Renal cortical epithelial cell (primary cell): ENCODE data around the gene CIDEB. TPM values are rescaled to one million over a fixed set of nuclear protein-coding genes. Genes with fewer than 3 reads are reported as not detected.
"Not testable (repeated sequence)": the region's sequence is repeated elsewhere in the genome, so short reads cannot be mapped to it uniquely, and the experiment has no call there.

Experiments
- DNase-seq: peaks from one replicate; pipeline ENCODE4 v3.0.0-alpha.2; 2011; ENCODE audit warnings: low read depth
- total RNA-seq: library from RNA; depleted of rRNA; stranded (reverse); fragments of >200 nt; gene quantifications from 2 replicates; pipeline ENCODE4 v1.2.3, GENCODE V29; 2014

CIDEB gene
- total RNA-seq, 1 donor from 2014 or later, result 2.8 TPM

GRCh38 chr14:24332268-24332993 lies 24.7 kb upstream of the CIDEB start:
- DNase-seq, result peak; percentile 54

DNA sequence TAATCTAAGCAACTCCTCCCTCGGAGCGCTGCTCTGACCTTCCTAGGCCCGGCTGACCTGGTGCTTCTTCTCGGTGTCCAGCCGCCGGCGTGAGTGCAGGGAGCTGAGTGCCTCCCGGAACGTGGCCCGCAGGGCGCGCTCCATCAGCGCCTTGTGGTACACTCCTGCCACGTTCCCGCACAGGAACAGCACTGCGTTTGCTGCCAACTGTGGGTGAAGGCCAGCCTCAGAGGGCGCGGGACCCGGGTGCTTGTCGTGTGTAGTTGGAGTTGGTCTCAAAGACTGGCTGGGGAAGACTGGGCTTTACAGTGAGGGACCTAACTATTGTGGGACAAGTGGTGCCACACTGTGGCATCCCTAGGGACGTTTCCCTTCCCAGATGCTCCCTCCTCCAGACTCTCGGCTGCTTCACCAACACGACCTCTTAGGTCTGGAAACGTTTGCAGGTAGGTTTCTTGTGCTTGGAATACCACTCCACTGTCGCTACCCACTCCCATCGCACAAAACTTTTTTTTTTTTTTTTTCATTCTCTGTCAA lies 24.0 kb upstream of the CIDEB start:
- no peak for DNase-seq

GRCh38 chr14:24330973-24331674 lies 23.3 kb upstream of the CIDEB start:
- no peak for DNase-seq

DNA sequence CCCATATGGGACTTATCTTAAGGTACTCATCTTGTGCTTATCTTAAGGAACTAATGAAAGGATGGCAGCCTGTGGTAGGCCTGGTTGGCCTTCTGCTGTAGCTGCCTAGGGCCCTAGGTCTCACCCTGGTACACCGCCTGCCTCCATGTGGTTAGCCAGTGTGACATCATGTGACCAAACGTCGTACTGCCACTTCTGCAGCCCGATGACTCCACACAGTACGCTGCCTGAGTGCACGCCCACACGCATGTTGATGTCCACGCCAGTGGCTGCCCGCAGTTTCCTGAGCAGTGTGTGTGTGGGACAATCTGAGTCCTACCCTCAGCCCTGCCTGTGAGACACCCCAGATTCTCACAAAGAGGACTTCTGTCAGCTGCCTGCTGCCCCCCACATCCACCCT lies 22.0 kb upstream of the CIDEB start:
- no peak for DNase-seq

DNA sequence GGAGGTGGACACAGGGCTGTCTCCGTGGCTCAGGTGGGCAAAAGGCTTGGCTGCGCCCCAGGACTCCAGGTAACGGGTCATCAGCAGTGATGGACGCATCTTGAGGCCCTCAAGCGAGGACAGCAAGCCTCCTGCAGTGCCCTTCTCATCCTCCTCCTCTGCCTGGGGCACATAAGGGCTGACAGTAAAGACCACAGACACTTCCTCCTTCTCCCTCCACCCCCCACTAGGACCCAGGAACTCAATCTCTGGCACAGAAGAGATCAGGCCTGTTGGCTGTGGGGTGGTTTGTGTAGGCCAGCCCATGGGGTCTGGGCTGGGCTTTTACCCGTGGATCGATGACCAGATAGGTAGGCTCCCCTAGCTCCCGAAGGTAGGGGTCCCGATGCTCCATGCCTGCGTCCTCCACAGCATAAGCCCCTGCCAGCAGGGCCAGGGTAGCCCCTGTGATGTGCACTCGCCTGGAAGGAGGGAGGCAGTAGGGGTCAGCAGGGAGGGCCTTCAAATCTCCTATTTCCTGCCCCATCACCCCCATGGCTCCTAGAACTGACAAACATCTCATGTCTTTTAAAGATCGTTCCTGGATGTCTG lies 21.4 kb upstream of the CIDEB start:
- DNase-seq, result no peak

GRCh38 chr14:24327914-24328313 lies 20.1 kb upstream of the CIDEB start:
- DNase-seq, result not testable (repeated sequence)

DNA sequence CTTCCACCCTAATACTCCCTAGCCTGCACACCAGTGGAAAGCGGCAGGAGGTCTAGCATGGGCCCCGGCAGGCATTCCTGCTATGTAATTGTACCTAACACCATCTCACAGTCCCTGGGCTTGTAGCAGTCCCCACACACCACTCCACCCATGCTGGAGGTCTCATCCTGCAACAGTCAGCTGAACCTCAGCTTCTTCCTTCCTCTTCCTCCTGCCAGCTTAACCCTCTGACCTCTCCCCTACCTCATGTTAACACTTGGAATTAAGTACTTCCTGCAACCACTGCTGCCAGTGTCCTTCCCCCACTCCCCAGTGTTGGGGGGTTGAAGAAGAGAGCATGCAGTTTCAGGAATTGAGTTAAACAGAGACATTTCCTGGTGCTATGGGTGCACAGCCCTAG lies 19.5 kb upstream of the CIDEB start:
- no peak for DNase-seq

DNA sequence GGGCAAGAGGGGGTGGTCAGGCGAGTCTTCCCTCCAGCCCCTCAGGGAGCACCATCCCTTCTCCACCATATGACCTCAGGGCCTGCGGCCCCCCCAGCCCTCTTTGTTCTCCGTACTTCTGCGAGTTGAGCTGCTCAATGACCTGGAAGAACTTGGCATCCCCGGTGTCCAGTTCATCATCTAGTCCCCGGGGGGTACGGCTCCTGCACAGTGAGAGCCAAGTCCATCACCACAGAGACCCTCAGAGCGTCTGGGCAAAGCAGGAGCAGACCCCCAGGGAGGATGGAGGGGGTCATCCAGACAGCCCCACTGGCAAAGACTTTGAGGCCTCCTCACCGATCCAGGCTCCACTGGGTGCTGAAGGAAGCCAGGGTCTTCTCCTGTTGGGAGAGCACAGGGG lies 18.2 kb upstream of the CIDEB start:
- no peak for DNase-seq

DNA sequence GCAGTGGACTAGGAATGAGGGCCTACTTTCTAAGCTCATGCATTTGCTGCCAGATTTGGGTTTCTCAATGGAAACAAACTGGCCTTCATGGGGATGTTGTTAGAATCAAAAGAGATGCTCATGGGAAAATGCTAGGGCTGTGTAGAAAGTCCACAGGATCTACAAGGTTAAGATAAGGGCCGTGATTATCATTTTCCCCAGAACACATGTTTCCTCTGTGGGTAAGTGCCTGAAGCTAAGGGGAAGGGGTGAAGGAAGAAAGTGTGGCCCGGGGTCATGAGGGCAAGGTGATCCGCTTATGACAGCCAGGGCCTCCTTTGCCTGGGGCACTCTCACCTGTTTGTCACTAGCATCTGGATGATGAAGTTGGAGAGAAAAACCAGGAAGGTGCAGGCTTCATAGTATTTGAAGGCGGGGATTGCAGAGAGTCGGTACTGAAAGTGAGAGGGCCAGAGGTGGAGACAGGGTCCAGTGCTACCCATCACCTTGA lies 17.3 kb upstream of the CIDEB start:
- no peak for DNase-seq

GRCh38 chr14:24324024-24324423 lies 16.2 kb upstream of the CIDEB start:
- DNase-seq, result no peak

DNA sequence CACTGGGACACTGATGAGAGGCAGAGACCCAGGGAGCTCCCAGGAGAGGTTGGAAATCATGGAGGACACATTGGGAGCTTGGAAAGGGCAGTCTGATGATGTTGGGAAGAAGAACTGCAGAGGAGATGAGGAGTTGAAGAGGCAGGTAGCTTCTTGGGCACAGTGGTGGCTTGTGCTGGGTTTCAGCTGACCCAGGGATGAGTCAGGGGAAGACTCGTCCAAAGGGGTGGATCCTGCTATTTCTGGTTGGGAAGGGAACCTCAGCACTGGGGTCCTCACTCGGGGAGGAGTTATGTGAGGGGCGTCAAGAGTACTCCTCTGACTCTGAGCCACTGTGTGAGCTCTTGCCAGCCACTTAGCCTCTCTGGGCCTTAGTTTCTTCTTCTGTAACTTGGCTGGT lies 15.6 kb upstream of the CIDEB start:
- no peak for DNase-seq

DNA sequence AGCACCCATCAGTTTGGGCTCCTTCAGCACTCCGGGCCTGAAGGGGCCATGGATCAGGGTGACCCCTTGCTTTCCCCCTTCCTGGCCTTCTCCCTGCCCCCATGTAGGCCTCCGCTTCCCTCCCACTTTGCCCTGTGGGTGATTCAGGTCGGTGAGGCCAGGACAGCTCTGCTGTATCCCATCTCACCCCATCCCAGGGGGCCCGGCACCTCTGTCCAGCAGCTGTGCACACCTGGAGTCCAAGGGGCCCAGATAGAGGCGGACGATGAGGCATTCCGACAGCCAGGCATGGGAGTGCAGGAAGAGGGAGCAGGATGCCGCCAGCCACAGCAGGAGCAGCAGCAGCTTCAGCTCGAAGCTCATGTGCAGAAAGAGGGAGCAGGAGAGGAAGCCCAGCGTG lies 14.9 kb upstream of the CIDEB start:
- no peak for DNase-seq

GRCh38 chr14:24321212-24321975 lies 13.6 kb upstream of the CIDEB start:
- no peak for DNase-seq

DNA sequence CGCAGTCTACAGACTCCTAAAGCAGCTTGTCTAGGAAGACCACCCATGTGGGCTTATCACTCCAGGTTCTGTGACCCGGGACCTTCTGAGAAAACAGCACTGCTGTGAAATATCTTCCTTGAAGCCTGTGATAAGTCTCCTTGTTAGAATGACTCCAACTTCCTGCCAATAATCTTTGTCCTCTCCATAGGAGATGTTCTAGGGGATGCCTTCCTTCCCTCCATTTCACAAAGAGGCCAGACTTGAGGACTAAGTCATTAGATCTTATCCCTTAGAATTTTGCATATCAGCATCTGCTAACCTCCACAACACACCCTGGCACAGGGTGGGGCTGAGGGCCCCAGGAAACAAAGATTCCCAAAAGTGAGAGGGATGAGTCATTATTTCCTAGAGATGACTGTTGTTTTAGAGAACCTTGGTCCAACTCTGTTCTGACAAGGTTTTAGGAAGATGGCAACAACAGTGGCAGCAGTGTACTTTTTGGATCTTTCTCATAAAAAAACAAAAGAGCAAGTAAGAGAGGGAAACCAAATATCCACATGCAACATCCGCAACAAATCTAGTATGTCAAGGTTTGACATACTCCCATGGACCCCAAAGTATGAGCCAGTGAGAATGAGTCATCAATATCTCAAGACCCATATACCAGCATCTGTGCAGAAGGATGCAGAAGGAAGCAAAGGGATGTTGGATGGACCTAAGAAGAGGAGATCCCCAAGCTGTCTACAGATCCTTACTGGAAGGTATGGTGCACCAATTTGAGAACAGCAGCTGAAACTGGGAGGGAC lies 9.6 kb upstream of the CIDEB start:
- DNase-seq, result no peak

- DNase-seq, result no peak
Measured at GRCh38 chr14:24316597-24316950, 8.8 kb upstream of the CIDEB start.

DNA sequence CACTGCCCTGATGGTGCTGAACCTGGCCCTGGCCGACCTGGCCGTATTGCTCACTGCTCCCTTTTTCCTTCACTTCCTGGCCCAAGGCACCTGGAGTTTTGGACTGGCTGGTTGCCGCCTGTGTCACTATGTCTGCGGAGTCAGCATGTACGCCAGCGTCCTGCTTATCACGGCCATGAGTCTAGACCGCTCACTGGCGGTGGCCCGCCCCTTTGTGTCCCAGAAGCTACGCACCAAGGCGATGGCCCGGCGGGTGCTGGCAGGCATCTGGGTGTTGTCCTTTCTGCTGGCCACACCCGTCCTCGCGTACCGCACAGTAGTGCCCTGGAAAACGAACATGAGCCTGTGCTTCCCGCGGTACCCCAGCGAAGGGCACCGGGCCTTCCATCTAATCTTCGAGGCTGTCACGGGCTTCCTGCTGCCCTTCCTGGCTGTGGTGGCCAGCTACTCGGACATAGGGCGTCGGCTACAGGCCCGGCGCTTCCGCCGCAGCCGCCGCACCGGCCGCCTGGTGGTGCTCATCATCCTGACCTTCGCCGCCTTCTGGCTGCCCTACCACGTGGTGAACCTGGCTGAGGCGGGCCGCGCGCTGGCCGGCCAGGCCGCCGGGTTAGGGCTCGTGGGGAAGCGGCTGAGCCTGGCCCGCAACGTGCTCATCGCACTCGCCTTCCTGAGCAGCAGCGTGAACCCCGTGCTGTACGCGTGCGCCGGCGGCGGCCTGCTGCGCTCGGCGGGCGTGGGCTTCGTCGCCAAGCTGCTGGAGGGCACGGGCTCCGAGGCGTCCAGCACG lies 8.2 kb upstream of the CIDEB start:
- DNase-seq, result no peak

GRCh38 chr14:24315243-24315806 lies 7.5 kb upstream of the CIDEB start:
- DNase-seq, result no peak

GRCh38 chr14:24314377-24315193 lies 6.8 kb upstream of the CIDEB start:
- no peak for DNase-seq

DNA sequence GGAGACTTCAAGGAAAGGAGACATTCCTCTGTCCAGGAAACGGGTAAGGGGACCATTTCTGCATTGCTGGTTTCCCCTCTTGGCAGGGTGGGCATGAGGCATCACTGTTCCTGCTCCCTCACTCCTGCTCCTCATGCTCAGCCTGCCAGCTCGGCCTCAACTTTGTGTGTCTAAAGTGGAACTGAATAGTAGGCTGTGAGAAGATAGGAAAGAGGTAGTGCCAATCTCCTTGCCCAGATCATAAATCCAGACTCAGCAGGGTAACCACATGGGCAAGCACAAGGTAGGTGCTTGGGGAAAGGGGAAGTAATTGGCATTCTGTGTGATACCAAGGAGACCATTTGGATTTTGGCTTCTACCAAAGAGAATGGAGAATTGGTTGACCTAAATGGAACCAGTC lies 6.1 kb upstream of the CIDEB start:
- no peak for DNase-seq
